Vagina (tissue), 2 donors: ENCODE measurements around the gene HIPK2.

Experiments used
- CTCF ChIP-seq, 3 experiments: fragments of 450-650 bp in 2 of 3; fragments of 200-600 bp in 1 of 3; sonication (generic) in 1 of 3; IDR thresholded peaks; one replicate each; pipeline ENCODE4 v1.5.1; 2017 to 2019; ENCODE audit warnings: antibody characterized with exemption in 3 of 3, mild to moderate bottlenecking in 2 of 3, moderate library complexity in 2 of 3
- POLR2A ChIP-seq, 2 donors: fragments of 450-650 bp; IDR thresholded peaks; one replicate each; pipeline ENCODE4 v1.6.1; 2017; ENCODE audit warnings: antibody characterized with exemption in 2 of 2, mild to moderate bottlenecking in 2 of 2, moderate library complexity in 2 of 2

GRCh38 chr7:139821349-139822105 lies 43.7 kb upstream of the HIPK2 start:
- no peak for TF ChIP-seq CTCF (IDR thresholded peaks at IDR 0.05)
- no peak for TF ChIP-seq POLR2A (IDR thresholded peaks at IDR 0.05)
